Esophagus squamous epithelium (tissue), 5 donors: ENCODE results near the gene MTLN. TPM values are rescaled to one million over a fixed set of nuclear protein-coding genes. Genes with fewer than 3 reads are reported as not detected.
"Not testable (repeated sequence)": the region's sequence is repeated elsewhere in the genome, so short reads cannot be mapped to it uniquely, and the experiment has no call there.

Source experiments
- DNase-seq: peaks from one replicate; lab custom pipeline; 2025; lab: John Stamatoyannopoulos, UW
- H3K27ac ChIP-seq, 4 donors: fragments of 200-600 bp; sonication (generic); one replicate each; pipeline ENCODE4 v1.5.1; 2016 to 2019; ENCODE audit warnings: mild to moderate bottlenecking in 1 of 4
- H3K27me3 ChIP-seq, 4 donors: fragments of 200-600 bp; sonication (generic); 1 replicate in 3 of 4; 2 replicates in 1 of 4; pipeline versions ENCODE4 v1.5.1 to v1.6.0; 2017 to 2021; ENCODE audit warnings: antibody characterized with exemption in 1 of 4
- H3K36me3 ChIP-seq, 3 donors: fragments of 200-600 bp; sonication (generic); one replicate each; pipeline ENCODE4 v1.5.1; 2016 to 2019
- H3K4me1 ChIP-seq, 3 donors: fragments of 200-600 bp; sonication (generic); one replicate each; pipeline ENCODE4 v1.5.1; 2017 to 2019
- H3K4me3 ChIP-seq, 4 donors: fragments of 200-600 bp; sonication (generic); 1 replicate in 3 of 4; 2 replicates in 1 of 4; pipeline ENCODE4 v1.5.1; 2016 to 2019; ENCODE audit warnings: mild to moderate bottlenecking in 2 of 4, moderate library complexity in 1 of 4
- H3K9me3 ChIP-seq, 3 donors: fragments of 200-600 bp; sonication (generic); one replicate each; pipeline ENCODE4 v1.5.1; 2016 to 2019
- CTCF ChIP-seq, 6 experiments: fragments of 450-650 bp in 4 of 6; fragments of 200-600 bp in 2 of 6; sonication (generic) in 2 of 6; IDR thresholded peaks; one replicate each; pipeline ENCODE4 v1.5.1; 2016 to 2019; ENCODE audit warnings: antibody characterized with exemption in 6 of 6, mild to moderate bottlenecking in 4 of 6, moderate library complexity in 4 of 6
- POLR2A ChIP-seq, 4 donors: fragments of 450-650 bp; IDR thresholded peaks; one replicate each; pipeline ENCODE4 v1.6.1; 2017; ENCODE audit warnings: antibody characterized with exemption in 4 of 4, mild to moderate bottlenecking in 4 of 4, moderate library complexity in 3 of 4
- WGBS, 2 donors: methylation state at CpG; one replicate each; pipeline ENCODE4 v1.1.5; 2018; 5-methylcytosine and 5-hydroxymethylcytosine counted together
- intact Hi-C: fragments of 100-400 bp; cut with DNase I; formaldehyde crosslinking; loops from one replicate; pipeline ENCODE4 v1.15.0; 2022
- total RNA-seq, 4 donors: library from RNA; depleted of rRNA; stranded (reverse); fragments of >200 nt; gene quantifications; one replicate each; pipeline ENCODE4 v1.1.0, GENCODE V29; 2016
- donor health status: DM: yes; HTN: yes; CAD: no.

Gene MTLN
- total RNA-seq, 4 donors from 2014 or later = 59.3 to 117 (median 78.2) TPM

GRCh38 chr2:110216199-110216598 is 3.9 kb upstream of the MTLN start:
- H3K9me3 ChIP-seq = peaks cover 0 to 11% (median 0%) of the 10 kb centered on the region in 3 donors
- H3K27ac ChIP-seq = no peak overlapping the region
- TF ChIP-seq CTCF (IDR thresholded peaks at IDR 0.05) = no peak
- TF ChIP-seq POLR2A (IDR thresholded peaks at IDR 0.05) = no peak
- no peak for DNase-seq
- WGBS, 2 donors = 60 to 70% methylated on average over 3 of the region's 3 CpGs
- H3K4me3 ChIP-seq = no peak overlapping the region
- peaks cover 1 to 29% (median 10%) of the 10 kb centered on the region in 3 donors for H3K4me1 ChIP-seq
- H3K27me3 ChIP-seq = peaks cover 0 to 8% (median 0%) of the 10 kb centered on the region in 4 donors
- H3K36me3 ChIP-seq = no peaks in the 10 kb centered on the region
- intact Hi-C loops = no loop called here

GRCh38 chr2:110215566-110216158 is 3.3 kb upstream of the MTLN start:
- H3K9me3 ChIP-seq = peaks cover 0 to 11% (median 0%) of the 10 kb centered on the region in 3 donors
- no peak for DNase-seq
- no peak for TF ChIP-seq POLR2A (IDR thresholded peaks at IDR 0.05)
- TF ChIP-seq CTCF (IDR thresholded peaks at IDR 0.05) = no peak
- peaks cover 0 to 8% (median 0%) of the 10 kb centered on the region in 4 donors for H3K27me3 ChIP-seq
- H3K4me3 ChIP-seq = no peak overlapping the region
- H3K27ac ChIP-seq = no peak overlapping the region
- WGBS, 2 donors = 81 to 86% methylated on average over 4 of the region's 4 CpGs
- peaks cover 5 to 34% (median 11%) of the 10 kb centered on the region in 3 donors for H3K4me1 ChIP-seq
- intact Hi-C loops = no loop called here
- peaks cover 0 to 4% (median 0%) of the 10 kb centered on the region in 3 donors for H3K36me3 ChIP-seq

GRCh38 chr2:110215091-110215490 is 2.7 kb upstream of the MTLN start:
- Histone ChIP-seq H3K27me3 (peaks cover 0 to 8% (median 0%) of the 10 kb centered on the region in 4 donors), H3K9me3 (peaks cover 0 to 11% (median 0%) of the 10 kb centered on the region in 3 donors), H3K4me3 (no peak overlapping the region), H3K4me1 (peaks cover 5 to 39% (median 11%) of the 10 kb centered on the region in 3 donors), H3K27ac (no peak overlapping the region), H3K36me3 (peaks cover 0 to 10% (median 0%) of the 10 kb centered on the region in 3 donors)
- no peak for DNase-seq
- 65 to 67% methylated on average over 2 of the region's 2 CpGs for WGBS, 2 donors
- TF ChIP-seq CTCF (IDR thresholded peaks at IDR 0.05) = no peak
- no peak for TF ChIP-seq POLR2A (IDR thresholded peaks at IDR 0.05)
- intact Hi-C loops = no loop called here

- H3K4me1 ChIP-seq = peaks cover 5 to 24% (median 5%) of the 10 kb centered on the region in 3 donors
- intact Hi-C loops, H3K4me3 ChIP-seq, H3K27me3 ChIP-seq, H3K27ac ChIP-seq, DNase-seq: not testable (repeated sequence)
- H3K9me3 ChIP-seq = peaks cover 0 to 11% (median 0%) of the 10 kb centered on the region in 3 donors
- peaks cover 0 to 25% (median 0%) of the 10 kb centered on the region in 3 donors for H3K36me3 ChIP-seq
- 30 to 70% methylated on average over 1 to 2 of the region's 3 CpGs for WGBS, 2 donors
Observed at GRCh38 chr2:110213522-110213921, 1.2 kb upstream of the MTLN start.

- Histone ChIP-seq H3K4me3 (peak overlapping the region in 2 of 4 donors; percentile 57 to 73), H3K27me3 (no peaks in the 10 kb centered on the region), H3K4me1 (peaks cover 6 to 28% (median 7%) of the 10 kb centered on the region in 3 donors), H3K9me3 (no peaks in the 10 kb centered on the region), H3K27ac (peak overlapping the region in 1 of 4 donors; percentile 77), H3K36me3 (peaks cover 0 to 30% (median 0%) of the 10 kb centered on the region in 3 donors)
- intact Hi-C loops = no loop called here
- DNase-seq = no peak
- 27 to 43% methylated on average over 3 of the region's 3 CpGs for WGBS, 2 donors
- no peak for TF ChIP-seq POLR2A (IDR thresholded peaks at IDR 0.05)
Observed at GRCh38 chr2:110205660-110206455, 6.5 kb downstream of the MTLN start.
